Dendritic cell treated with granulocyte-macrophage colony-stimulating factor and Interleukin-4, amounts not matched to agents 40 ng/mL and 50 ng/mL, for 4 days (primary cell): ENCODE measurements around the gene BPI.
"Not testable (repeated sequence)": the region's sequence is repeated elsewhere in the genome, so short reads cannot be mapped to it uniquely, and the experiment has no call there.

Experiments
- H3K27ac Mint-ChIP-seq: one replicate; pipeline ENCODE4 v1.8.0; 2022; ENCODE audit warnings: mild to moderate bottlenecking, mixed read lengths
- H3K27me3 Mint-ChIP-seq: one replicate; pipeline ENCODE4 v1.8.0; 2022; ENCODE audit warnings: mild to moderate bottlenecking, mixed read lengths
- H3K36me3 Mint-ChIP-seq: one replicate; pipeline ENCODE4 v1.8.0; 2022; ENCODE audit warnings: low read depth, mixed read lengths
- H3K4me1 Mint-ChIP-seq: one replicate; pipeline ENCODE4 v1.8.0; 2022; ENCODE audit warnings: low read depth, mixed read lengths
- H3K4me3 Mint-ChIP-seq: one replicate; pipeline ENCODE4 v1.8.0; 2022; ENCODE audit warnings: mild to moderate bottlenecking, moderate library complexity, mixed read lengths
- H3K9me3 Mint-ChIP-seq: one replicate; pipeline ENCODE4 v1.8.0; 2022; ENCODE audit warnings: mixed read lengths
- intact Hi-C: fragments of 100-400 bp; cut with micrococcal nuclease; formaldehyde crosslinking; loops from one replicate; pipeline ENCODE4 v1.15.0; 2022

Gene BPI

DNA sequence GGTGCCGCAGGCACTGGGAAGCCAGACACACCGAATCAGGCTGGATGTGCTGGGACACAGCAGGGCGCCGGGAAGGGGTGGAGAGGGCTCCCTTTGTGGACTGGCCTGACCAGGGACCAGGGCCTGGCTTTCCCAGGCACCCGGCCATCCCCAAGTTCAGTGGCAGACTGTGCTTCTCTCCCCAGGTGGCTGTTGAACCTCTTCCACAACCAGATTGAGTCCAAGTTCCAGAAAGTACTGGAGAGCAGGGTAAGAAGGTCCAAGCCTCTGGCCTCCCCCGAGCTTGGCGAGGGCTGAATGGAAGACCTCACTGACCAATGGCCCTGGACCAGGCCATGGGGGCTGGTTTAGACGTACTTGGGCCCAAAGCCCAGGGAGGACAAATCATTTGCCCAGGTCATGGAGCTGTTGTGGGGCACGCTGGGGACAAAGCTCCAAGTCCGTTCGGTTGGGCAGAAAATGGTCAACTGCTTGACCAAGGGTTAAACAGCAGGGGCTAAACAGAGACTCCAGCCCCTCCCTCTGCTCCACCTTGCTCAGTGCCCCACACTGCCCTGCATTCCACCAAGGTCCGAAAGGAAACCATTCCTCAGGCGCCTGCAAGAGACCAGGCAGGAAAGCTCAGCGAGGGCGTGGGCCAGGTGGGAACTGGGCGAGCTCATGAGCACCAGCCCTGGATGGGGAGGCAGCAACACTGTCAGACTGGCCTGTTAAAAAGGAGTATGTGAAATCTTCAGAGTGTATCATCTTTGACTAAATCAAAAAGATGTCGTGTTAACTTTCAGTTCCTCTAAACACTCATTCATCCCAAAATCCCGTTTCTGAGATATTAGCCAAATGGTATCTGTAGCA lies 51.4 kb downstream of the BPI start:
- no peak overlapping the region for H3K4me3 Mint-ChIP-seq
- H3K36me3 Mint-ChIP-seq: no peaks in the 10 kb centered on the region
- intact Hi-C loops: loop anchor here (5.0 kb wide), 1 partner anchor 52 kb away; no protein-coding TSS in a partner anchor

DNA sequence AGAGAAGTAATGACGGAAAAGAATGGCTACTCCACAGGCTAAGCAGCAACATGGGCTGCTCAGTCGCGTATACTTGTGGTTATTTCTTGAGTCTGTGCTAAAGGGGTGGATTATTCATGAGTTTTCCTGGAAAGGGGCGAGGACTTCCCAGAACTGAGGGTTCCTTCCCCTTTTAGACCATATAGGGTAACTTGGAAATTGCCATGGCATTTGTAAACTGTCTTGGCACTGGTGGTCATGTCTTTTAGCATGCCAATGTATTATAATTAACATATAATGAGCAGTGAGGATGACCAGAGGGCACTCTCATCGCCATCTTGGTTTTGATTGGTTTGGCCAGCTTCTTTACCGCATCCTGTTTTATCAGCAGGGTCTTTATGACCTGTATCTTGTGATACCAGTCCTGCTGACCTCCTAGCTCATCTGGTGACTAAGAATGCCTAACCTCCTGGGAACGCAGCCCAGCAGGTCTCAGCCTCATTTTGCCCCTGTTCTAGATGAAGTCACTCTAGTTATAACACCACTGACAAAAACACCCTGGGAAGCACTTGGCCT lies 53.8 kb downstream of the BPI start:
- no peaks in the 10 kb centered on the region for H3K36me3 Mint-ChIP-seq
- peaks cover 39% of the 10 kb centered on the region for H3K4me1 Mint-ChIP-seq
- peak overlapping the region; percentile 84 for H3K27ac Mint-ChIP-seq
- H3K27me3 Mint-ChIP-seq: peaks cover 16% of the 10 kb centered on the region
- intact Hi-C loops: loop anchor here (5.0 kb wide), 1 partner anchor 50 kb away; no protein-coding TSS in a partner anchor
- no peaks in the 10 kb centered on the region for H3K9me3 Mint-ChIP-seq
- peak overlapping the region; percentile 53 for H3K4me3 Mint-ChIP-seq

More for the DNA sequence above, 51.4 kb downstream of the BPI start:
- Mint-ChIP-seq H3K4me1 (peaks cover 44% of the 10 kb centered on the region), H3K27ac (peak overlapping the region; percentile 84), H3K9me3 (no peaks in the 10 kb centered on the region), H3K27me3 (peaks cover 19% of the 10 kb centered on the region)

DNA sequence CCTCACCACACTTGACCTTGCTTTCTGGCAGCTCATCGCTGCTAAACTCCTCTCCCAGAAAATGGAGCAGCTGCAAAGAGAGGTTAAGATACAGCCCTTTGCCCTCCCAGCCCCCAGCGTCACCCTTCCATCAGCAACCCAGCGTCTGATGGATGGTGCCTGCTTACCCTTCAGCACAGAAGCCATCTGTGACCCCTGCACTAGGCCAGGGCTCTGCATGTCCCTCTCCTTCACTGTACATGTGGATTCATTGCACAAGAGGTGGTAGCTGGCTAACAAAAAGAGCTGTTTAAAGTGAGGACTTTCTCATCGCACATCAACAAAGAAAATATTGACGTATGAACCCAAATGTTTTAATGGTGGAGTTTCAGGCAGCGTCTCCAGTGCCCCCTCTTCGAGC lies 54.6 kb downstream of the BPI start:
- H3K36me3 Mint-ChIP-seq: no peaks in the 10 kb centered on the region
- peaks cover 13% of the 10 kb centered on the region for H3K27me3 Mint-ChIP-seq
- intact Hi-C loops: loop anchor here (5.0 kb wide), 1 partner anchor 49 kb away; no protein-coding TSS in a partner anchor
- H3K4me1 Mint-ChIP-seq: peaks cover 34% of the 10 kb centered on the region
- no peak overlapping the region for H3K4me3 Mint-ChIP-seq
- H3K27ac Mint-ChIP-seq: peak overlapping the region; percentile 84
- no peaks in the 10 kb centered on the region for H3K9me3 Mint-ChIP-seq

DNA sequence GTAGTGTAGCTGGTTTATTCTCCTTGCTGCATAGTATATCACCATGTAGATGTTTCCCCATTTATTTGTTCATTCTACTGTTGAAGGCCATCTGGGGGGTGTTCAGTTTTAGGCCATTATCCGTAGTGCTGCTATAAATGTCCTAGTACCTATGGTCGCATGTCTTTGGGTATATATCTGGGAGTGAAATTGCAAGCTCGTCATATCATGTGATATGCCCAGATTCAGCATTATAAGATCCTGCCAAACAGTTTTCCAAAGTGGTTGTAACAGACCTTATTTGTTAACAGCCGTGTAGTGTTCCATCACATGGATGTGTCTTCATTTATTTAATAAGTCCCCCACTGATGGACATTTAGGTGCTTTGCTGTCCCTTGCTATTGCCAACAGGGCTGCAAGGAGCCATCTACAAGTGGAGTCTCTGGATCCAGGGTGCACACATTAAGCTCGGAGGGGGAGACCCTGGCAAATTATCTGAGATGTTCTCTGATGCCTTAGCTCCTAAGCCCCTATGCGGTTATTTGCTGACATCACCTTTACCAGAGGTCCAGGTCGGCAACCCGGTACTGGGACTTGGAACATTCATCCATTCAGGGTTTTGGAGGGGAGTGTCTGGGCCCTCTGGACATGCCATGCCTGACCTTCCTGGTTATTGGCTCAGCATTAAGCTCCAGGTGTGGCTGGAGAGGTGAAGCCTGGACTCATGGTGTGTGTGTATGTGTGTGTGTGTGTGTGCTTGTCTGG lies 59.2 kb downstream of the BPI start:
- peaks cover 6% of the 10 kb centered on the region for H3K4me1 Mint-ChIP-seq
- intact Hi-C loops: no loop called here
- no peaks in the 10 kb centered on the region for H3K36me3 Mint-ChIP-seq
- no peaks in the 10 kb centered on the region for H3K9me3 Mint-ChIP-seq
- H3K27ac Mint-ChIP-seq: no peak overlapping the region
- no peak overlapping the region for H3K4me3 Mint-ChIP-seq
- H3K27me3 Mint-ChIP-seq: peaks cover 7% of the 10 kb centered on the region

DNA sequence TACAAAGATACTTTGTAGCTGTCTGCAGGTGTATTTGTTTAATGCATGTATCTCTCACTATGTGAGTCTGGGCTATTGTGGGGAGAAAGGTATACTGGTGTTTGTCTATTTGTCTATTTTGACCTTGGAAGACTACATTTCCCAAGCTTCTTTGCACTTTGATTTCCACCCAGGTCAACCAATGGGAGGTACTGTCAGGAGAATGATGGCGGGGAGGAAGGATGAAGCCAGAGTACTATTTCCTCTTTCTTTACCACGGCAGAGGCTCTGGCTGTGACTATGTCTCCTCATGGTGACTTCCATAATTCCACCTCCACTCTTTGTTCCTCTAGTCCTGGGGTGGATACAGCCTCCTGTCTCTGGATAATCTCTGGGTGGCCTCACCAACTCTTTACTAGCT lies 65.4 kb downstream of the BPI start:
- H3K4me1 Mint-ChIP-seq: peaks cover 16% of the 10 kb centered on the region
- no peak overlapping the region for H3K4me3 Mint-ChIP-seq
- H3K36me3 Mint-ChIP-seq: no peaks in the 10 kb centered on the region
- intact Hi-C loops: no loop called here
- peaks cover 12% of the 10 kb centered on the region for H3K27me3 Mint-ChIP-seq
- H3K27ac Mint-ChIP-seq: peak overlapping the region; percentile 70
- H3K9me3 Mint-ChIP-seq: no peaks in the 10 kb centered on the region

DNA sequence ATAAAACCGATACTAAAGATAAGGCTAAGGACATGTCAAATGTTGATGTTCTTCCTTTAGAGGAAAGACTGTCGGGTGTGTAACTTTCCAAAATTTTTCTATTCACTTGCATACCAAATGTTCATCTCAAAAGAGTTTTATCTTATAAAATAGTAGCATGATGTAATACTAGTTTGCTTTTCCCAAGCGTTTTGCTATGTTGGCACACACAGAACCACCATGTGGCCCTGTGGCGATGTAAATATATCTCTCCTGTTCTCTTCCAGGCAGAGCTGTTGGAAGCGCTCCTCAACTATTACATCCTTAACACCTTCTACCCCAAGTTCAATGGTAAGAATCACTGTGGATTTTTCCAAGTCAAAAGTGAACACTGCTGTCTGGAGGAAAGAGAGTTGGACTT lies 68.8 kb downstream of the BPI start:
- peaks cover 10% of the 10 kb centered on the region for H3K27me3 Mint-ChIP-seq
- H3K9me3 Mint-ChIP-seq: no peaks in the 10 kb centered on the region
- no peak overlapping the region for H3K27ac Mint-ChIP-seq
- intact Hi-C loops: no loop called here
- H3K4me3 Mint-ChIP-seq: no peak overlapping the region
- H3K36me3 Mint-ChIP-seq: no peaks in the 10 kb centered on the region
- peaks cover 16% of the 10 kb centered on the region for H3K4me1 Mint-ChIP-seq

DNA sequence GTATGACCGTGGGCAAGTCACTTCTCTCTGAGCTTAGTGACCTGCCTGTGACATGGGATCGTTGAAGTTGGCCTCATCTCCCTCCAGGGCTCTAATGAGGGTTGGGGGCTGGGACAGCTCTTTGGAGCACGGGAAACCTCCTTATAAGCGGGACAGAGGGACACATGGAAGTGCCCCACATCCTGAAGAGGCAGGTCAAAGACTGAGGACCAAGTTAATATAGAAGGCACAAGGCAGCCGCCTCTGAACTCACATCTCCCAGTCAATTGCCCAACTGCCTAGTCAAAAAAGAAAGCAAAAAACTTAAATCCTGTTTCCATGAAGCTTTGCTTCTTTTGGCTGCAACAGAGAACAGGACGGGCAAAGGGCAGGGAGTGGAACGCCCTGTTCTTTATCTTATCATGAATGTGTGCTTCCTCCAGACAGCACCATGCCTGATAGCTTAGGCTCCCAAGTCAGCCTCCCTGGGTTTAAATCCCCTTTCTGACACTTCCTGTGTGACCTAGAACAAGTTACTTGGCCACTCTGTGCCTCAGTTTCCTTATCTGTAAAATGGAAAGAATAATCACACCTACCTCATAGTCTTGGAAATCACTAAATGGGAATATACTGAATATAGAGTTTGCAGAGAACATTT lies 69.4 kb downstream of the BPI start:
- Mint-ChIP-seq H3K27ac (no peak overlapping the region), H3K36me3 (no peaks in the 10 kb centered on the region), H3K4me3 (no peak overlapping the region), H3K27me3 (peaks cover 11% of the 10 kb centered on the region), H3K4me1 (peaks cover 16% of the 10 kb centered on the region), H3K9me3 (no peaks in the 10 kb centered on the region)
- intact Hi-C loops: no loop called here

DNA sequence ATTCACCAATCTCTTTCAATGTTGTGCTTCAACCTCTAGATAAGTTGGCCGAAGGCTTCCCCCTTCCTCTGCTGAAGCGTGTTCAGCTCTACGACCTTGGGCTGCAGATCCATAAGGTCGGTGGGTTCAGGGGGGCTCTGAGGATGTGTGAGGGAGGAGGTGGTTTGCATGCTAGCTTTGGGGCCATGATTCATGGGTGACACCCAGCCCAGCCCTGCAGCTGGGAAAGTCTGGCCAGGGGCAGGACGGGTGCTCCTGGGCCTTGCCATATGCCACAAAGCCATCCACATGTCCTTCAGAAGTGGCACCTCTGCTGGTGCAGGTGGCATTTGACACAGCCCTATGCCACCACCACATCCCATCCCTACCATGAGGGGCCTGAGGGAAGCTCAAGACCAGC lies 69.9 kb downstream of the BPI start:
- H3K4me1 Mint-ChIP-seq: peaks cover 15% of the 10 kb centered on the region

DNA sequence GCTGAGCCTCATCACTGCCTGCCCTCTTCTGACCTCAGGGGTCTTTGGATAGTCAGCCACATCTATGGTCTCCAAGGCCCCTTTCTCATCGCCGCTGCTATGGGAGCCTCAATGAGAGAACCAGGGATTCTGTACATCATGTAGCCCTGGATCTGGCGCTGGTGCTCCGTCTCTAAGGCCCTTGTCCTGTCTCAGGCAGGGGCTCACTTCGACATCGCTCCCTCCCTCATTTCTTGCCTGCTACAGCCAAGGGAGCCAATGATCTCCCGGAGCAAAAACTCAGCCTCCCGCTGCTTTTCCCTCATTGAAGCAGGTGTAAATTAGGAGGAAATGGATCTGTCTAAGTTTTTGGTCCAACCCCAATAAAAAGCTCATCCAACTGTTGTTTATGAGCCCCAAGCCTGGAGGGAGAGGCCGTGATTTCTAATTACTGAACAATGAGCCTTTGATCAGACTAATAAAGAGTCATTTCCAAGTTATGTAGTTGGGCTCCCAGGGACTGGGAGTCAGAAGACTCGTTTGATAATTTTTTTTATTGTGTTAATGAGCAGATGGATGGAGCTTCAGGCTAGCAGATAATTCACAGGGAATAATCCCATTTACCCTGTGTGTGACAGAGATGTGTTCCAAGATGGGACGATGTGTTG lies 73.2 kb downstream of the BPI start:
- no peaks in the 10 kb centered on the region for H3K4me1 Mint-ChIP-seq
- no peak overlapping the region for H3K27ac Mint-ChIP-seq
- intact Hi-C loops: no loop called here
- H3K27me3 Mint-ChIP-seq: peaks cover 14% of the 10 kb centered on the region
- H3K9me3 Mint-ChIP-seq: no peaks in the 10 kb centered on the region
- H3K4me3 Mint-ChIP-seq: no peak overlapping the region
- H3K36me3 Mint-ChIP-seq: no peaks in the 10 kb centered on the region

More for the DNA sequence above, 69.9 kb downstream of the BPI start:
- Mint-ChIP-seq H3K36me3 (no peaks in the 10 kb centered on the region), H3K9me3 (no peaks in the 10 kb centered on the region), H3K4me3 (no peak overlapping the region), H3K27ac (no peak overlapping the region), H3K27me3 (peaks cover 11% of the 10 kb centered on the region)
- intact Hi-C loops: no loop called here

DNA sequence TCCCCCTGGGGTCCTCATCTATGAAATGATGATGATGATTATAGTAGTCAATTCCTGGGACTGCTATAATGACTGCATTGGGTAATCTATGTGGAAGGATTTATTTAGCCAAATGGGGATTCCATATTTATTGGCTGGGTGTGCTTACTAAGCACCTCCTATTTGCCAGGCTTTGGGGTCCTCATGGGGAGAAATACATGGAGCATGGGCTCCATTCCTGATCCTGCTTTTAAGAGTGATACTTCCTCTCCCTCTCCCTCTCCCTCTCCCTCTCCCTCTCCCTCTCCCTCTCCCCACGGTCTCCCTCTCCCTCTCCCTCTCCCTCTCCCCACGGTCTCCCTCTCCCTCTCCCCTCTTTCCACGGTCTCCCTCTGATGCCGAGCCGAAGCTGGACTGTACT lies 73.9 kb downstream of the BPI start:
- peaks cover 17% of the 10 kb centered on the region for H3K27me3 Mint-ChIP-seq
- H3K9me3 Mint-ChIP-seq, H3K36me3 Mint-ChIP-seq, H3K4me3 Mint-ChIP-seq, H3K27ac Mint-ChIP-seq, H3K4me1 Mint-ChIP-seq, intact Hi-C loops: not testable (repeated sequence)

DNA sequence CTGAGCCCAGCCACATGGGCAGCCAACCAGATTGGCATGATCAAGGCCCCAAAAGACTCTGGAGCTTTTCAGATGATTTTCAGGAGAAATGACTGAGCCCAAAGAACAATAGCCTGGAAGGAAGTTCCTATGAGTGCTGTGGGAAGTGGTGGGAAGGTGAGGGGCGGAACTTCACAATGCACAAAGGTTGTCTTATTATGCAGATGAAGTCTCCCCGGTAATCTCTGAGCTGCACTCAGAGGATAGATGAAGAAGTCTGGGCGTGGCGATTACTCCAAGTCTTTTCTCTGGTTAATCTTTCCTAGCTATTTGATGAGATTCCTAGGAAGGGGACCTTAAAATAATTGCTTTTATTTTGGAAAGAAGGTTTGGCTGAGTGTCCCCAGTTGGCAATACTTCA lies 79.2 kb downstream of the BPI start:
- H3K27me3 Mint-ChIP-seq: peaks cover 18% of the 10 kb centered on the region
- H3K36me3 Mint-ChIP-seq: no peaks in the 10 kb centered on the region
- no peaks in the 10 kb centered on the region for H3K9me3 Mint-ChIP-seq
- intact Hi-C loops: no loop called here
- no peak overlapping the region for H3K4me3 Mint-ChIP-seq
- H3K4me1 Mint-ChIP-seq: peaks cover 4% of the 10 kb centered on the region
- no peak overlapping the region for H3K27ac Mint-ChIP-seq

DNA sequence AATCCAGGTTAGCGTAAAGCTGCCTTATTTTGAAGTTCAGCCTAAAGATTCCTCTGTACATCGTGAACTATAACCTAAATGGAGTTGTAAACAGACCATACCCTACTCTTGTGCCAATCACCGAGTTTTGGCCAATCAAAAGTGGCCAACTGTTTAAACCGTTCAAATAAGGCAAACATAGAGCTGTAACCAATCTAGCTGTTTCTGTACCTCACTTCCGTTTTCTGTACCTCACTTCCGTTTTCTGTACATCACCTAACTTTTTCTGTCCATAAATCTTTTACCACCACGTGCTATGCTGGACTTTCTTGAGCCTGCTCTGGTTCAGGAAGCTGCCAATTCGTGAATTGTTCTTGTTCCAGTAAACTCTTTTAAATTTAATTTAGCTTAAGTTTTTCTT lies 82.0 kb downstream of the BPI start:
- H3K27ac Mint-ChIP-seq: no peak overlapping the region
- no peaks in the 10 kb centered on the region for H3K9me3 Mint-ChIP-seq
- peaks cover 4% of the 10 kb centered on the region for H3K4me1 Mint-ChIP-seq
- H3K27me3 Mint-ChIP-seq: peaks cover 21% of the 10 kb centered on the region
- no peak overlapping the region for H3K4me3 Mint-ChIP-seq
- H3K36me3 Mint-ChIP-seq: no peaks in the 10 kb centered on the region
- intact Hi-C loops: no loop called here

DNA sequence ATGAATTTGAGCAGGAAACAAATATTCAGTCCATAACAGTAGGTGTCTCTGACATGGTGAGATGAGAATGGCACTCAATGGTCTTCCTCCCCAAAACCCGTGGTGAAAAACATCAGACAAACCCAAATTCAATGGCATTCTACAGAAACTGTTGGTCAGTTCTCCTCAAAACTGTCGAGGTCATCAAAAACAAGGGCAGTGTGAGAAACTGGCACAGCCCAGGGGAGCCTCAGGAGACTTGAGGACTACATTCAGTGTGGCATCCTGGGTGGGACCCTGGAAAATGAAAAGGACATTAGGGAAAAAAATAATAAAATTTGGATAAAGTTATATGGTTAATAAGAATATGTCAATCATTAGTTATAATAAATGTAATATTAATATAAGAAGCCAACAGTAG lies 82.9 kb downstream of the BPI start:
- H3K27me3 Mint-ChIP-seq: peaks cover 20% of the 10 kb centered on the region
- no peak overlapping the region for H3K4me3 Mint-ChIP-seq
- no peaks in the 10 kb centered on the region for H3K9me3 Mint-ChIP-seq
- no peak overlapping the region for H3K27ac Mint-ChIP-seq
- peaks cover 4% of the 10 kb centered on the region for H3K4me1 Mint-ChIP-seq
- H3K36me3 Mint-ChIP-seq: no peaks in the 10 kb centered on the region
- intact Hi-C loops: no loop called here
